ENCODE measurements around the gene CHMP4B. TPM values are rescaled to one million over a fixed set of nuclear protein-coding genes. Genes with fewer than 3 reads are reported as not detected.

CHMP4B gene
- total RNA-seq, 4 donors from 2014 or later = 57.4 to 109 (median 82.7) TPM

GRCh38 chr20:33832103-33832804 is 21.1 kb downstream of the CHMP4B start:
- in situ Hi-C loops (cut with MboI; ENCODE audit: low sequenced_read_pairs in 4 of 4) (no loop called here), intact Hi-C loops (cut with DNase I; ENCODE audit: low total_unique reads) (no loop called here)
- H3K27ac ChIP-seq = peak overlapping the region; percentile 17 to 60 (median 33)
- DNase-seq (no peak), ATAC-seq (no peak)
- no peaks in the 10 kb centered on the region for H3K9me3 ChIP-seq
- no peaks in the 10 kb centered on the region for H3K36me3 ChIP-seq
- no peaks in the 10 kb centered on the region for H3K27me3 ChIP-seq
- H3K4me1 ChIP-seq = peaks cover 82 to 87% of the 10 kb centered on the region in 2 donors
- no peak overlapping the region for H3K4me3 ChIP-seq
- TF ChIP-seq CTCF (IDR thresholded peaks at IDR 0.05 in 4 of 5, conservative IDR thresholded peaks at IDR 0.05 in 1 of 5) (no peak), POLR2A (IDR thresholded peaks at IDR 0.05) (no peak)

GRCh38 chr20:33833333-33833732 is 22.2 kb downstream of the CHMP4B start:
- TF ChIP-seq POLR2A (IDR thresholded peaks at IDR 0.05) (no peak), CTCF (IDR thresholded peaks at IDR 0.05 in 4 of 5, conservative IDR thresholded peaks at IDR 0.05 in 1 of 5) (no peak)
- Histone ChIP-seq H3K4me1 (peaks cover 82 to 87% of the 10 kb centered on the region in 2 donors), H3K4me3 (no peak overlapping the region), H3K36me3 (no peaks in the 10 kb centered on the region), H3K9me3 (no peaks in the 10 kb centered on the region), H3K27ac (peak overlapping the region in 2 of 4 donors; percentile 4 to 41), H3K27me3 (no peaks in the 10 kb centered on the region)
- ATAC-seq (no peak), DNase-seq (no peak)
- intact Hi-C loops (cut with DNase I; ENCODE audit: low total_unique reads) (no loop called here), in situ Hi-C loops (cut with MboI; ENCODE audit: low sequenced_read_pairs in 4 of 4) (no loop called here)

GRCh38 chr20:33835615-33836172 is 24.5 kb downstream of the CHMP4B start:
- H3K9me3 ChIP-seq = no peaks in the 10 kb centered on the region
- ATAC-seq (peak in 1 of 2 donors; percentile 60), DNase-seq (peak in 1 of 2 donors; percentile 46)
- no peaks in the 10 kb centered on the region for H3K36me3 ChIP-seq
- no peak overlapping the region for H3K4me3 ChIP-seq
- intact Hi-C loops (cut with DNase I; ENCODE audit: low total_unique reads) (no loop called here), in situ Hi-C loops (cut with MboI; ENCODE audit: low sequenced_read_pairs in 4 of 4) (no loop called here)
- no peaks in the 10 kb centered on the region for H3K27me3 ChIP-seq
- TF ChIP-seq CTCF (IDR thresholded peaks at IDR 0.05 in 4 of 5, conservative IDR thresholded peaks at IDR 0.05 in 1 of 5) = no peak
- no peak for TF ChIP-seq POLR2A (IDR thresholded peaks at IDR 0.05)
- H3K4me1 ChIP-seq = peaks cover 82 to 85% of the 10 kb centered on the region in 2 donors
- H3K27ac ChIP-seq = no peak overlapping the region

GRCh38 chr20:33836277-33836676 is 25.1 kb downstream of the CHMP4B start:
- H3K4me3 ChIP-seq = no peak overlapping the region
- H3K4me1 ChIP-seq = peaks cover 82 to 85% of the 10 kb centered on the region in 2 donors
- H3K27me3 ChIP-seq = no peaks in the 10 kb centered on the region
- intact Hi-C loops (cut with DNase I; ENCODE audit: low total_unique reads) (no loop called here), in situ Hi-C loops (cut with MboI; ENCODE audit: low sequenced_read_pairs in 4 of 4) (no loop called here)
- TF ChIP-seq CTCF (IDR thresholded peaks at IDR 0.05 in 4 of 5, conservative IDR thresholded peaks at IDR 0.05 in 1 of 5) = no peak
- no peak for ATAC-seq
- H3K27ac ChIP-seq = no peak overlapping the region
- DNase-seq = no peak
- no peaks in the 10 kb centered on the region for H3K36me3 ChIP-seq
- no peaks in the 10 kb centered on the region for H3K9me3 ChIP-seq
